Measurements from ENCODE around the gene ITPK1.

Gene ITPK1

GRCh38 chr14:93128725-93129459, 13.2 kb upstream of the ITPK1 start:
- ChIA-PET CTCF (interaction anchor here (1.0 kb wide), 1 partner anchor 17 kb away, joined by 3 read pairs; no protein-coding TSS in a partner anchor), POLR2A (no interaction called here)
- no peak overlapping the region for H3K4me3 ChIP-seq (ENCODE audit: low read depth, low read length)
- no peaks in the 10 kb centered on the region for H3K9me3 ChIP-seq (ENCODE audit: control insufficient read depth, insufficient read depth, low read depth, low read length)
- H3K4me1 ChIP-seq (ENCODE audit: control insufficient read depth, insufficient read depth, low read length) = no peaks in the 10 kb centered on the region
- no peak overlapping the region for H3K27ac ChIP-seq (ENCODE audit: extremely low read depth, low read depth, low read length)
- TF ChIP-seq ZBTB17 (tag by site-specific recombination; IDR thresholded peaks at IDR 0.05) (no peak), PATZ1 (tag by site-specific recombination; IDR thresholded peaks at IDR 0.05) (no peak), SETDB1 (IDR thresholded peaks at IDR 0.05; ENCODE audit: insufficient read length, low read length) (no peak), ZNF2 (tag by site-specific recombination; IDR thresholded peaks at IDR 0.05) (no peak)
- no peaks in the 10 kb centered on the region for H3K36me3 ChIP-seq (ENCODE audit: control insufficient read depth in 2 of 2, insufficient read depth in 1 of 2, low read length in 2 of 2)

- TF ChIP-seq KLF10 (tag by site-specific recombination; IDR thresholded peaks at IDR 0.05) (no peak), KLF9 (tag by site-specific recombination; IDR thresholded peaks at IDR 0.05; ENCODE audit: low read depth) (no peak), ZNF391 (tag by site-specific recombination; IDR thresholded peaks at IDR 0.05; ENCODE audit: borderline replicate concordance, low read depth) (no peak), ZNF221 (tag by site-specific recombination; IDR thresholded peaks at IDR 0.05; ENCODE audit: borderline replicate concordance) (no peak), ZNF433 (tag by site-specific recombination; IDR thresholded peaks at IDR 0.05; ENCODE audit: low read depth) (no peak), ZNF704 (tag by site-specific recombination; IDR thresholded peaks at IDR 0.05) (no peak), TRIM28 (IDR thresholded peaks at IDR 0.05; ENCODE audit: borderline replicate concordance, low read length) (no peak), ZBTB11 (tag by site-specific recombination; conservative IDR thresholded peaks at IDR 0.05; ENCODE audit: low read depth) (no peak), PRDM1 (tag by site-specific recombination; IDR thresholded peaks at IDR 0.05) (no peak), ELK4 (IDR thresholded peaks at IDR 0.05; ENCODE audit: borderline replicate concordance, low read depth, low read length) (no peak), ZBTB20 (tag by site-specific recombination; IDR thresholded peaks at IDR 0.05) (no peak), PBX3 (CRISPR knock-in tag; IDR thresholded peaks at IDR 0.05) (no peak), OVOL3 (tag by site-specific recombination; IDR thresholded peaks at IDR 0.05) (no peak), ZFP3 (tag by site-specific recombination; IDR thresholded peaks at IDR 0.05; ENCODE audit: low read depth) (no peak), ZNF2 (tag by site-specific recombination; IDR thresholded peaks at IDR 0.05) (no peak), ZNF621 (tag by site-specific recombination; IDR thresholded peaks at IDR 0.05) (no peak)
- Histone ChIP-seq H3K27ac (ENCODE audit: extremely low read depth, low read depth, low read length) (no peak overlapping the region), H3K4me3 (ENCODE audit: low read depth, low read length) (no peak overlapping the region), H3K4me1 (ENCODE audit: control insufficient read depth, insufficient read depth, low read length) (no peaks in the 10 kb centered on the region), H3K36me3 (ENCODE audit: control insufficient read depth in 2 of 2, insufficient read depth in 1 of 2, low read length in 2 of 2) (no peaks in the 10 kb centered on the region), H3K9me3 (ENCODE audit: control insufficient read depth, insufficient read depth, low read depth, low read length) (no peaks in the 10 kb centered on the region)
- POLR2A ChIA-PET = no interaction called here
- CTCF ChIA-PET = interaction anchor here (0.6 to 3.2 kb wide), 3 partner anchors 11 to 298 kb away, joined by 4 to 12 read pairs (median 4); partner anchors contain the start of gene ITPK1
Observed at GRCh38 chr14:93126111-93126510, 10.4 kb upstream of the ITPK1 start.
